Activated naive CD8-positive, alpha-beta T cell treated with anti-CD3 and anti-CD28 coated beads, Interleukin-2, amount 10 ng/mL, durations not matched to agents 7 days and 5 days (primary cell): ENCODE measurements around the gene SLC25A39. TPM values are rescaled to one million over a fixed set of nuclear protein-coding genes. Genes with fewer than 3 reads are reported as not detected.

Experiments
- ATAC-seq: fragments of 150-1000 bp; cut with Tn5 transposase; one replicate; pipeline ENCODE4 v1.10.0; 2021; ENCODE audit warnings: low read depth, moderate library complexity
- POLR2A ChIA-PET: fragments of 350-600 bp; sonication (Branson Sonifier 250); formaldehyde crosslinking; loops from one replicate; lab custom pipeline; 2021; ENCODE audit warnings: antibody characterized with exemption; lab: Charles Lee
- DNase-seq: peaks from one replicate; pipeline ENCODE4 v3.0.0; 2021
- H3K27ac Mint-ChIP-seq: one replicate; pipeline ENCODE4 v1.8.0; 2022; ENCODE audit warnings: mild to moderate bottlenecking, mixed read lengths
- H3K27me3 Mint-ChIP-seq: one replicate; pipeline ENCODE4 v1.8.0; 2022; ENCODE audit warnings: mild to moderate bottlenecking, moderate library complexity, mixed read lengths
- H3K36me3 Mint-ChIP-seq: one replicate; pipeline ENCODE4 v1.8.0; 2021; ENCODE audit warnings: mild to moderate bottlenecking, mixed read lengths
- H3K4me1 Mint-ChIP-seq: one replicate; pipeline ENCODE4 v1.8.0; 2021; ENCODE audit warnings: mixed read lengths
- H3K4me3 Mint-ChIP-seq: one replicate; pipeline ENCODE4 v1.8.0; 2022; ENCODE audit warnings: mild to moderate bottlenecking, moderate library complexity, mixed read lengths
- H3K9me3 Mint-ChIP-seq: one replicate; pipeline ENCODE4 v1.8.0; 2021; ENCODE audit warnings: mixed read lengths
- total RNA-seq, 2 experiments: library from RNA; stranded (reverse); gene quantifications; one replicate each; pipeline ENCODE4 v1.2.3, GENCODE V29; 2021

Gene SLC25A39
- total RNA-seq, 2 experiments from 2014 or later = 104 to 117 TPM

- POLR2A ChIA-PET = interaction anchor here (3.8 to 8.4 kb wide), 2 partner anchors 101 to 103 kb away, joined by 45 to 72 read pairs; partner anchors contain the start of gene UBTF
- peaks cover 9% of the 10 kb centered on the region for H3K36me3 Mint-ChIP-seq
- peaks cover 3% of the 10 kb centered on the region for H3K27me3 Mint-ChIP-seq
- H3K9me3 Mint-ChIP-seq = no peaks in the 10 kb centered on the region
- H3K4me1 Mint-ChIP-seq = peaks cover 18% of the 10 kb centered on the region
- ATAC-seq (no peak), DNase-seq (no peak)
- no peak overlapping the region for H3K27ac Mint-ChIP-seq
- peak overlapping the region; percentile 30 for H3K4me3 Mint-ChIP-seq
Observed at GRCh38 chr17:44322236-44322895, 2.3 kb downstream of the SLC25A39 start.

- no peaks in the 10 kb centered on the region for H3K9me3 Mint-ChIP-seq
- H3K27ac Mint-ChIP-seq = no peak overlapping the region
- peaks cover 10% of the 10 kb centered on the region for H3K36me3 Mint-ChIP-seq
- no peak overlapping the region for H3K4me3 Mint-ChIP-seq
- peaks cover 11% of the 10 kb centered on the region for H3K27me3 Mint-ChIP-seq
- H3K4me1 Mint-ChIP-seq = peaks cover 16% of the 10 kb centered on the region
- ATAC-seq (no peak), DNase-seq (no peak)
- POLR2A ChIA-PET = interaction anchor here (1.0 to 8.4 kb wide), 4 partner anchors 75 to 118 kb away, joined by 4 to 72 read pairs (median 5); partner anchors contain the start of gene UBTF
Observed at GRCh38 chr17:44321246-44322120, 3.1 kb downstream of the SLC25A39 start.

- POLR2A ChIA-PET = interaction anchor here (1.0 to 8.4 kb wide), 4 partner anchors 73 to 116 kb away, joined by 4 to 72 read pairs (median 5); partner anchors contain the start of gene UBTF
- no peaks in the 10 kb centered on the region for H3K9me3 Mint-ChIP-seq
- peaks cover 10% of the 10 kb centered on the region for H3K36me3 Mint-ChIP-seq
- no peak overlapping the region for H3K27ac Mint-ChIP-seq
- H3K27me3 Mint-ChIP-seq = peaks cover 22% of the 10 kb centered on the region
- DNase-seq (no peak), ATAC-seq (no peak)
- peaks cover 23% of the 10 kb centered on the region for H3K4me1 Mint-ChIP-seq
- no peak overlapping the region for H3K4me3 Mint-ChIP-seq
Observed at GRCh38 chr17:44320066-44320465, 4.6 kb downstream of the SLC25A39 start.

GRCh38 chr17:44318077-44318892 is 6.3 kb downstream of the SLC25A39 start:
- peaks cover 16% of the 10 kb centered on the region for H3K4me1 Mint-ChIP-seq
- peaks cover 10% of the 10 kb centered on the region for H3K36me3 Mint-ChIP-seq
- peaks cover 31% of the 10 kb centered on the region for H3K27me3 Mint-ChIP-seq
- ATAC-seq = no peak
- no peak overlapping the region for H3K4me3 Mint-ChIP-seq
- no peak for DNase-seq
- no peak overlapping the region for H3K27ac Mint-ChIP-seq
- POLR2A ChIA-PET = interaction anchor here (0.5 to 8.4 kb wide), 3 partner anchors 99 to 836 kb away, joined by 3 to 72 read pairs (median 3); partner anchors contain the start of gene UBTF
- no peaks in the 10 kb centered on the region for H3K9me3 Mint-ChIP-seq

GRCh38 chr17:44317545-44317944 is 7.1 kb downstream of the SLC25A39 start:
- peaks cover 10% of the 10 kb centered on the region for H3K36me3 Mint-ChIP-seq
- POLR2A ChIA-PET = interaction anchor here (0.5 to 8.4 kb wide), 4 partner anchors 71 to 837 kb away, joined by 3 to 72 read pairs (median 4); partner anchors contain the start of gene UBTF
- DNase-seq (no peak), ATAC-seq (no peak)
- no peak overlapping the region for H3K4me3 Mint-ChIP-seq
- H3K9me3 Mint-ChIP-seq = no peaks in the 10 kb centered on the region
- H3K4me1 Mint-ChIP-seq = peaks cover 14% of the 10 kb centered on the region
- H3K27ac Mint-ChIP-seq = no peak overlapping the region
- H3K27me3 Mint-ChIP-seq = peaks cover 33% of the 10 kb centered on the region

DNA sequence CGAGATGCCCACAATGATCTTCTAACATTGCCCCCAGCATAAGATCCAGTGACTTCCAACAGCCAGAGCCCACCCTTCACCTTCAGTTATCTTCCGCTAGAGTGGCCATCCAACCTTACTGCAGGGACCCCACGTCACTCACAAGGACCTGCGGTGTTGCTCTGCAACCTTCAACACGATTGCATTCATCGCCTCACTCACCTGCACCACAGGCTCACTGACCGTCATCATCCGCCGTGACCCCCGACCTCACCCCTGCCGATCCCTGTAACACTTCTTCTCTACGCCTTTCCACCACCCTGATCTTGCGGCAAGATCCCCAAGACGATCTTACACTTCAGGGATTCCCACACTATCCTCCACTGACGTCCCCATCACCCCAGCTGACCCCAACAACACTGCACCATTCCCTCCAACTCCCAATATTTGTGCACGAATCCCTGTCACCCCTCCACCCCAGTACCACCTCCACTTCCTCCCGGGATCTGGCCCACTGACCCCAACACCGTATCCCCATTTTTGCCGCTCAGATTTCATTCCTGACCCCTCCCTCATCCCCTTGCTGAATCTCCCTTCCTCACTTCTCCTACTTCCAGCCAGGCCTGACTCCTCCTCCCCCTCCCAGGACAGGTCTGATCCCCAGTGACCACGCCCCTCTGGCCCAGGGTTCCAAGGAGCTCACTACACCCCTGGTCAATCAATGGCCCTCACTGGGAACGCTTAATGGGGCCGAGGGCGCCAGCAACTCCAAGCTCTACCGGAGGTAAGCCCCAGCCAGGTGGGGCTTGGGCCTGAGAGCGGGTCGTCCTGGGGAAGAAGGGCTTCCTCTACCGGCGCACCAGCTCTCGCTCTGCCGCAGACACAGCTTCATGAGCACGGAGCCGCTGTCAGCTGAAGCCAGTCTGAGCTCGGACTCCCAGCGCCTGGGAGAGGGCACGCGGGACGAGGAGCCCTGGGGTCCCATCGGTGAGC is 8.6 kb downstream of the SLC25A39 start:
- POLR2A ChIA-PET = interaction anchor here (0.8 to 8.4 kb wide), 7 partner anchors 14 to 152 kb away, joined by 3 to 72 read pairs (median 5); partner anchors contain the start of gene UBTF
- ATAC-seq = no peak
- peaks cover 7% of the 10 kb centered on the region for H3K36me3 Mint-ChIP-seq
- no peaks in the 10 kb centered on the region for H3K9me3 Mint-ChIP-seq
- H3K4me3 Mint-ChIP-seq = peak overlapping the region; percentile 77
- peak overlapping the region; percentile 7 for H3K27ac Mint-ChIP-seq
- no peak for DNase-seq
- peaks cover 37% of the 10 kb centered on the region for H3K27me3 Mint-ChIP-seq
- H3K4me1 Mint-ChIP-seq = peaks cover 12% of the 10 kb centered on the region

- peak overlapping the region; percentile 77 for H3K4me3 Mint-ChIP-seq
- ATAC-seq = peak; percentile 70
- DNase-seq = peak; percentile 59
- no peaks in the 10 kb centered on the region for H3K9me3 Mint-ChIP-seq
- H3K4me1 Mint-ChIP-seq = peaks cover 12% of the 10 kb centered on the region
- POLR2A ChIA-PET = interaction anchor here (0.6 to 8.4 kb wide), 7 partner anchors 13 to 96 kb away, joined by 3 to 72 read pairs (median 3); partner anchors contain the start of gene UBTF
- peaks cover 7% of the 10 kb centered on the region for H3K36me3 Mint-ChIP-seq
- H3K27me3 Mint-ChIP-seq = peaks cover 37% of the 10 kb centered on the region
- H3K27ac Mint-ChIP-seq = no peak overlapping the region
Observed at GRCh38 chr17:44314869-44315661, 9.6 kb downstream of the SLC25A39 start.

DNA sequence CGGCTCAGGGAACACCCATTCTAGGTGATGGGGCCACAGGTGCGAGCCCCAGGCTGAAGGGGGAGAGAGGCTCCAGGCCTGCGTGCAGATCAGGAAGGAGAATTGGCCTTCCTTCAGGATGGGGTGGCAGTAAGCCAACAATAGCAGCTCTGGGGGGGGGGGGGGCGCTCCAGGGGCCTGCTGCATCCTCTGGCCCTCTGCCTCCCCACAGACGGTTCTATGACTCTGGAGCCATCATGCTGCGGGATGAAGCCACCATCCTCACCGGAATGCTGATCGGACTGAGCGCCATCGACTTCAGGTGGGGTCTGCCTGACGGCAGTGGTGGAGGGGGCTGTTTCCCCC is 10.1 kb downstream of the SLC25A39 start:
- Mint-ChIP-seq H3K27me3 (peaks cover 37% of the 10 kb centered on the region), H3K4me1 (peaks cover 17% of the 10 kb centered on the region), H3K36me3 (peaks cover 7% of the 10 kb centered on the region), H3K9me3 (no peaks in the 10 kb centered on the region), H3K4me3 (peak overlapping the region; percentile 66), H3K27ac (no peak overlapping the region)
- ATAC-seq = no peak
- no peak for DNase-seq
- POLR2A ChIA-PET = interaction anchor here (1.2 to 8.4 kb wide), 2 partner anchors 74 to 95 kb away, joined by 3 to 72 read pairs; partner anchors contain the start of gene UBTF

DNA sequence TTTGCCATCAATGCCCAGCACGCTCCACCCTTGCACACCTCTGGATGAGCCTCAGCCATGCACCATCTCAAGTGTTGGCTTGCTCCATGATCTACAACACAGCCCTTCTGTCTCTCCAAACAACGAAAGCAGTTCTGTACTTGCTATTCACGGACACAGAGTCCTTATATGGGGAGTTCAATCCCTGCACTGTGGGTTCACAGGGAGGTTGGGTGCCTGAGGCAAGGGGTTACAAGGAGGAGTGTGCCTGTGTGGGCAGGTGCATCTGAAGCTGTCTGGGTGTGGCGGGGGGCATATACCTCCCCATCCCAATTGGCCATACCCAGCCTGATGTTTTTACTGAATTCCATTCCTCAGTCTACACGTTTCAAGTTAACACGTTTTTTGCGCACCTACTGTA is 10.6 kb downstream of the SLC25A39 start:
- Mint-ChIP-seq H3K36me3 (peaks cover 4% of the 10 kb centered on the region), H3K27me3 (peaks cover 40% of the 10 kb centered on the region), H3K4me3 (peak overlapping the region; percentile 59), H3K27ac (no peak overlapping the region), H3K9me3 (no peaks in the 10 kb centered on the region), H3K4me1 (peaks cover 20% of the 10 kb centered on the region)
- POLR2A ChIA-PET = interaction anchor here (1.2 to 8.4 kb wide), 2 partner anchors 73 to 95 kb away, joined by 3 to 72 read pairs; partner anchors contain the start of gene UBTF
- DNase-seq (no peak), ATAC-seq (no peak)

DNA sequence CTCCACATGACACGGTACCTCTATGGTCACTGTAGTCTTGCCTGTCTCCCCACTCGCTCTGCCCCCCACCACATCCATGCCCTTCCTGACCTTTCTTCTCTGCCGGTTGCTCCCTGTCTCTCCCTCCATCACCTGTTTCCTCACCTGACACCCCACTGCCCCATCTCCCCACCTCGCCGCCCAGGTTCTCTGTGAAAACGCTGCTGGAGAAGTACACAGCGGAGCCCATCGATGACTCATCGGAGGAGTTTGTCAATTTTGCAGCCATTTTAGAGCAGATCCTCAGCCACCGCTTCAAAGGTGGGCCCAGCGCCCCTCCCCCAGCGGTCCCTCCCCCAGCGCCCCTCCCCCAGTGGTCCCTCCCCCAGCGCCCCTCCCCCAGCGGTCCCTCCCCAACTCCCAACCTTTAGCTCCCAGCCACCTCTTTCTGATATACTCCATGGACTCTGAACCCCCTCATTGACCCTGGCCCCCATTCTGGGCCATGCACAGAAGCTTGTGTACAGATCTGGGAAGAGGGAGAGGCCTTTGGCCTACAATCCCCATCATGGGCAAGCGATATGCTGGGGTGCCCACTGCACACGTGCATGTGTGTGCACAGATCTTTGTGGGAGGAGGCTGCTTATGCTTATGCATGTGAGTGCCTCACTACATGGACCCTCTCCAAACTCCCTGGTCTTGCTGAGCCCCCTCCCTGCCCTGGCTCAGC is 12.1 kb downstream of the SLC25A39 start:
- ATAC-seq (no peak), DNase-seq (no peak)
- Mint-ChIP-seq H3K4me1 (peaks cover 24% of the 10 kb centered on the region), H3K27me3 (peaks cover 40% of the 10 kb centered on the region), H3K4me3 (no peak overlapping the region), H3K9me3 (no peaks in the 10 kb centered on the region), H3K27ac (no peak overlapping the region), H3K36me3 (peaks cover 3% of the 10 kb centered on the region)
- POLR2A ChIA-PET = no interaction called here
